Stomach (tissue), 9 donors: ENCODE measurements around the gene MAD2L2. TPM values are rescaled to one million over a fixed set of nuclear protein-coding genes. Genes with fewer than 3 reads are reported as not detected.

Experiments
- DNase-seq, 2 donors: peaks; one replicate each; pipeline versions ENCODE4 v3.0.0 to v3.0.0-alpha.2; 2013 to 2019
- H3K27ac ChIP-seq, 5 donors: fragments of 200-600 bp in 4 of 5; sonication (generic) in 4 of 5; one replicate each; pipeline ENCODE4 v1.5.1; 2013 to 2019; ENCODE audit warnings: mild to moderate bottlenecking in 1 of 5, moderate library complexity in 1 of 5
- H3K27me3 ChIP-seq, 3 donors: fragments of 200-600 bp; sonication (generic); one replicate each; pipeline ENCODE4 v1.5.1; 2017 to 2019; ENCODE audit warnings: mixed run types in 1 of 3
- H3K36me3 ChIP-seq, 4 donors: fragments of 200-600 bp; sonication (generic); 1 replicate in 3 of 4; 2 replicates in 1 of 4; pipeline ENCODE4 v1.5.1; 2016 to 2019
- H3K4me1 ChIP-seq, 4 donors: fragments of 200-600 bp; sonication (generic); one replicate each; pipeline ENCODE4 v1.5.1; 2016 to 2019
- H3K4me3 ChIP-seq, 4 donors: fragments of 200-600 bp; sonication (generic) in 3 of 4; one replicate each; pipeline ENCODE4 v1.5.1; 2016 to 2019; ENCODE audit warnings: mild to moderate bottlenecking in 1 of 4
- H3K9me3 ChIP-seq, 4 donors: fragments of 200-600 bp; sonication (generic); one replicate each; pipeline ENCODE4 v1.5.1; 2016 to 2019
- EP300 ChIP-seq: sonication (generic); formaldehyde crosslinking; IDR thresholded peaks from one replicate; pipeline ENCODE4 v1.6.1; 2017; ENCODE audit warnings: antibody characterized with exemption
- POLR2A ChIP-seq, 4 donors: fragments of 450-650 bp; IDR thresholded peaks; one replicate each; pipeline ENCODE4 v1.6.1; 2016; ENCODE audit warnings: antibody characterized with exemption in 4 of 4, control low read depth in 2 of 4, mild to moderate bottlenecking in 1 of 4, moderate library complexity in 1 of 4
- POLR2AphosphoS5 ChIP-seq, 3 donors: sonication (generic); formaldehyde crosslinking; IDR thresholded peaks; one replicate each; pipeline ENCODE4 v1.6.1; 2016; ENCODE audit warnings: antibody characterized with exemption in 3 of 3
- WGBS, 5 donors: extraction: QIAGEN DNeasy Blood & Tissue Kit in 3 of 5; methylation state at CpG; one replicate each; pipeline versions ENCODE4 v1.1.5 to v1.1.7; 2013 to 2018; 5-methylcytosine and 5-hydroxymethylcytosine counted together
- intact Hi-C: fragments of 100-400 bp; cut with DNase I; formaldehyde crosslinking; loops from one replicate; pipeline ENCODE4 v1.15.1; 2023; ENCODE audit warnings: low total_unique reads
- polyA plus RNA-seq, 3 donors: library from polyadenylated mRNA; stranded (reverse); fragments of 200-250 nt; gene quantifications; one replicate each; pipeline ENCODE4 v1.2.3, GENCODE V29; 2013
- total RNA-seq, 5 donors: library from RNA; depleted of rRNA; stranded (reverse); fragments of >200 nt; gene quantifications; one replicate each; pipeline versions ENCODE4 v1.1.0 to v1.2.3, GENCODE V29; 2014 to 2016
- TF ChIP-seq, protein P1 (sequence below), 7 experiments: fragments of 450-650 bp in 4 of 7; fragments of 200-600 bp in 3 of 7; sonication (generic) in 3 of 7; IDR thresholded peaks; one replicate each; pipeline ENCODE4 v1.5.1; 2016 to 2019; ENCODE audit warnings: antibody characterized with exemption in 7 of 7, control low read depth in 2 of 7, mild to moderate bottlenecking in 1 of 7
- donor health status: healthy with polysubstance abuse.
- donor health status: Bipolar disorder and iron deficiency.
- donor health status: healthy.

MAD2L2 gene
- total and polyA plus RNA-seq, 8 donors, result 7.2 to 54.4 (median 21.6) TPM

DNA sequence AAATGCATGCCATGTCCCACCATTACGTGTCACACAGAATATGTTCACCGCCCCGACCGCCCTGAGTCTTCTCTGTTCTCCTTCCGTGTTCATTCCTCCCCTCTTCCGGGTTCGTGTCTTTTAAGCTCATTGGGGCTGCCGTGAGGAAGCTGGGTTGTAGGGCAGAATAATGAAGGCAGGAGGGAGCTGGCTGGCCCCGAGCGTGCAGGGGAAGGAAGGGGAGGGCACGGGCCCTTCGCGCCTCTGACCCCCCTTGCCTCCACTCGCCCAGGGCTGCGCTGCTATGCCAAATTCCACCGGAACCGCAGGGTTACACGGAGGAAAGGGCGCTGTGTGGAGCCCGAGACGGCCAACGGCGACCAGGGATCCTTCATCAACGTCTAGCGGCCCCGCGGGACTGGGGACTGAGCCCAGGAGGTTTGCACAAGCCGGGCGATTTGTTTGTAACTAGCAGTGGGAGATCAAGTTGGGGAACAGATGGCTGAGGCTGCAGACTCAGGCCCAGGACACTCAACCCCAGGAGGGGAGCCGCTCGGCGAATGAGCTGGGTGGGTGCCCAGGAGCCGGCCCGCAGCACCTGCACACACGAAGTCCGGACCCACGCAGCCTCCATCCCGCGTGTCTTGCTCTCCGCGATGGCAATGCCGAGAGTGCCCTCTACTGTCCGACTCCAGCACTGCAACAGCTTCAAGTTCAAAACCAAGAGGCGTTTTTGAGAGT lies 38.5 kb upstream of the MAD2L2 start:
- H3K9me3 ChIP-seq, result no peaks in the 10 kb centered on the region
- H3K36me3 ChIP-seq, result no peaks in the 10 kb centered on the region
- TF ChIP-seq POLR2A (IDR thresholded peaks at IDR 0.05) (no peak), EP300 (no peak), POLR2AphosphoS5 (IDR thresholded peaks at IDR 0.05) (peak in 1 of 3 donors; percentile 37)
- TF ChIP-seq, protein P1, sequence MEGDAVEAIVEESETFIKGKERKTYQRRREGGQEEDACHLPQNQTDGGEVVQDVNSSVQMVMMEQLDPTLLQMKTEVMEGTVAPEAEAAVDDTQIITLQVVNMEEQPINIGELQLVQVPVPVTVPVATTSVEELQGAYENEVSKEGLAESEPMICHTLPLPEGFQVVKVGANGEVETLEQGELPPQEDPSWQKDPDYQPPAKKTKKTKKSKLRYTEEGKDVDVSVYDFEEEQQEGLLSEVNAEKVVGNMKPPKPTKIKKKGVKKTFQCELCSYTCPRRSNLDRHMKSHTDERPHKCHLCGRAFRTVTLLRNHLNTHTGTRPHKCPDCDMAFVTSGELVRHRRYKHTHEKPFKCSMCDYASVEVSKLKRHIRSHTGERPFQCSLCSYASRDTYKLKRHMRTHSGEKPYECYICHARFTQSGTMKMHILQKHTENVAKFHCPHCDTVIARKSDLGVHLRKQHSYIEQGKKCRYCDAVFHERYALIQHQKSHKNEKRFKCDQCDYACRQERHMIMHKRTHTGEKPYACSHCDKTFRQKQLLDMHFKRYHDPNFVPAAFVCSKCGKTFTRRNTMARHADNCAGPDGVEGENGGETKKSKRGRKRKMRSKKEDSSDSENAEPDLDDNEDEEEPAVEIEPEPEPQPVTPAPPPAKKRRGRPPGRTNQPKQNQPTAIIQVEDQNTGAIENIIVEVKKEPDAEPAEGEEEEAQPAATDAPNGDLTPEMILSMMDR (IDR thresholded peaks at IDR 0.05), result peak in 5 of 7 experiments; percentile 88 to 96 (median 95)
- peaks cover 0 to 5% (median 0%) of the 10 kb centered on the region in 3 donors for H3K27me3 ChIP-seq
- peak overlapping the region; percentile 36 to 53 (median 47) for H3K4me3 ChIP-seq
- 4 to 16% (median 6%) methylated on average over 32 to 44 of the region's 44 CpGs for WGBS, 5 donors
- DNase-seq, result peak; percentile 88 to 90
- H3K27ac ChIP-seq, result peak overlapping the region; percentile 61 to 87 (median 77)
- H3K4me1 ChIP-seq, result peaks cover 0 to 43% (median 20%) of the 10 kb centered on the region in 4 donors
- intact Hi-C loops, result loop anchor here (5.0 kb wide), 2 partner anchors 57 to 72 kb away; partner anchors contain the start of gene FBXO6

GRCh38 chr1:11714831-11715575 lies 34.1 kb upstream of the MAD2L2 start:
- no peaks in the 10 kb centered on the region for H3K9me3 ChIP-seq
- peaks cover 0 to 12% (median 10%) of the 10 kb centered on the region in 4 donors for H3K4me1 ChIP-seq
- 74 to 81% (median 76%) methylated on average over 15 to 24 of the region's 24 CpGs for WGBS, 5 donors
- no peak overlapping the region for H3K4me3 ChIP-seq
- TF ChIP-seq POLR2A (IDR thresholded peaks at IDR 0.05), result no peak
- TF ChIP-seq, protein P1 (IDR thresholded peaks at IDR 0.05), result no peak
- no peak for TF ChIP-seq POLR2AphosphoS5 (IDR thresholded peaks at IDR 0.05)
- no peak for TF ChIP-seq EP300
- intact Hi-C loops, result loop anchor here (5.0 kb wide), 1 partner anchor 53 kb away; the partner anchor contains the start of gene FBXO6
- H3K27me3 ChIP-seq, result peaks cover 0 to 23% (median 0%) of the 10 kb centered on the region in 3 donors
- DNase-seq, result no peak
- no peaks in the 10 kb centered on the region for H3K36me3 ChIP-seq
- H3K27ac ChIP-seq, result no peak overlapping the region

GRCh38 chr1:11713095-11713494 lies 32.1 kb upstream of the MAD2L2 start:
- TF ChIP-seq, protein P1 (IDR thresholded peaks at IDR 0.05), result no peak
- TF ChIP-seq EP300 (no peak), POLR2A (IDR thresholded peaks at IDR 0.05) (no peak), POLR2AphosphoS5 (IDR thresholded peaks at IDR 0.05) (no peak)
- Histone ChIP-seq H3K36me3 (no peaks in the 10 kb centered on the region), H3K4me3 (no peak overlapping the region), H3K4me1 (peaks cover 0 to 2% (median under 1%) of the 10 kb centered on the region in 4 donors), H3K9me3 (no peaks in the 10 kb centered on the region), H3K27me3 (peaks cover 0 to 23% (median 0%) of the 10 kb centered on the region in 3 donors), H3K27ac (no peak overlapping the region)
- 82 to 85% (median 84%) methylated on average over 11 of the region's 11 CpGs for WGBS, 5 donors
- no peak for DNase-seq
- intact Hi-C loops, result no loop called here

DNA sequence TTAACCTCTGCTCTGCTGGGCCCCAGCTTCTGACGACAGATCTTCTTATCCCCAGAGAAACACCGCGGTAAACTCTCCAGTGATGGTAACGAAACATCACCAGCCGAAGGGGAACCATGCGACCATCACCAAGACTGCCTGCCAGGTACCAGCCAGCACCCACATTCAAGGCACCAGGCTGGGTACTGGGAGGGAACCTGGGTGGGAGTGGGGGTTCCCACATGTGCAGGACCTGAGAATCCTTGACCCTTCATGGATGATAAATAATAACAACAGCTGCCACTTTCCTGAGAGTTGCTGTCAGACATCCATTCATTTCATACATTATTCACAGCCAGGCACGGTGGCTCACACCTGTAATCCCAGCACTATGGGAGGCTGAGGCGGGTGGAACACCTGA lies 31.3 kb upstream of the MAD2L2 start:
- Histone ChIP-seq H3K27me3 (peaks cover 0 to 31% (median 0%) of the 10 kb centered on the region in 3 donors), H3K27ac (no peak overlapping the region), H3K4me3 (no peak overlapping the region), H3K4me1 (peaks cover 0 to 10% (median 8%) of the 10 kb centered on the region in 4 donors), H3K36me3 (no peaks in the 10 kb centered on the region), H3K9me3 (no peaks in the 10 kb centered on the region)
- 80 to 92% (median 87%) methylated on average over 7 to 8 of the region's 8 CpGs for WGBS, 5 donors
- DNase-seq, result no peak
- TF ChIP-seq POLR2A (IDR thresholded peaks at IDR 0.05) (no peak), EP300 (no peak), POLR2AphosphoS5 (IDR thresholded peaks at IDR 0.05) (no peak)
- TF ChIP-seq, protein P1 (IDR thresholded peaks at IDR 0.05), result no peak
- intact Hi-C loops, result no loop called here
